Naive B cell (primary cell): ENCODE results near the gene EFNA1. TPM values are rescaled to one million over a fixed set of nuclear protein-coding genes. Genes with fewer than 3 reads are reported as not detected.

Source experiments
- ATAC-seq, 2 donors: fragments of 150-1000 bp; cut with Tn5 transposase; 2 replicates each; pipeline ENCODE4 v1.10.0; 2021; ENCODE audit warnings: low read depth in 2 of 2, mild to moderate bottlenecking in 2 of 2, moderate library complexity in 2 of 2
- DNase-seq: peaks from one replicate; pipeline ENCODE4 v3.0.0; 2022
- H3K27ac Mint-ChIP-seq, 6 donors: one replicate each; pipeline ENCODE4 v1.8.0; 2020 to 2022; ENCODE audit warnings: mild to moderate bottlenecking in 6 of 6, mixed read lengths in 6 of 6, moderate library complexity in 5 of 6, inconsistent platforms in 2 of 6
- H3K27me3 Mint-ChIP-seq, 3 donors: one replicate each; pipeline ENCODE4 v1.8.0; 2021 to 2022; ENCODE audit warnings: mixed read lengths in 3 of 3, mild to moderate bottlenecking in 1 of 3
- H3K36me3 Mint-ChIP-seq, 2 donors: one replicate each; pipeline ENCODE4 v1.8.0; 2020 to 2022; ENCODE audit warnings: mixed read lengths in 2 of 2, inconsistent platforms in 1 of 2, mild to moderate bottlenecking in 1 of 2
- H3K4me1 Mint-ChIP-seq, 3 donors: one replicate each; pipeline ENCODE4 v1.8.0; 2020 to 2022; ENCODE audit warnings: mixed read lengths in 3 of 3, inconsistent platforms in 1 of 3, mild to moderate bottlenecking in 1 of 3, moderate library complexity in 1 of 3
- H3K4me3 Mint-ChIP-seq, 8 donors: one replicate each; pipeline ENCODE4 v1.8.0; 2020 to 2022; ENCODE audit warnings: mild to moderate bottlenecking in 8 of 8, mixed read lengths in 8 of 8, moderate library complexity in 8 of 8, inconsistent platforms in 2 of 8
- H3K9me3 Mint-ChIP-seq, 7 donors: one replicate each; pipeline ENCODE4 v1.8.0; 2020 to 2022; ENCODE audit warnings: mixed read lengths in 7 of 7, mild to moderate bottlenecking in 5 of 7, inconsistent platforms in 2 of 7, moderate library complexity in 1 of 7
- polyA plus RNA-seq, 6 donors: library from polyadenylated mRNA; unstranded; fragments of 300-500 nt; fragmentation: Illumina TruSeq; gene quantifications; one replicate each; pipeline ENCODE4 v1.2.3, GENCODE V29; 2021; ENCODE audit warnings: low read depth in 6 of 6

EFNA1 gene
- polyA plus RNA-seq, 6 donors from 2014 or later, result 0.18 to 0.82 (median 0.56) TPM; not detected in 3

GRCh38 chr1:155084722-155085503 lies 42.8 kb upstream of the EFNA1 start:
- H3K27me3 Mint-ChIP-seq, result peaks cover 27 to 39% (median 38%) of the 10 kb centered on the region in 3 donors
- peak overlapping the region; percentile 83 to 97 (median 96) for H3K4me3 Mint-ChIP-seq
- peak; percentile 75 to 76 for ATAC-seq
- H3K36me3 Mint-ChIP-seq, result peaks cover 0 to 8% of the 10 kb centered on the region in 2 donors
- peak; percentile 94 for DNase-seq
- peaks cover 49 to 55% (median 51%) of the 10 kb centered on the region in 3 donors for H3K4me1 Mint-ChIP-seq
- H3K9me3 Mint-ChIP-seq, result peaks cover 0 to 3% (median 0%) of the 10 kb centered on the region in 7 donors
- peak overlapping the region; percentile 89 to 98 (median 96) for H3K27ac Mint-ChIP-seq

GRCh38 chr1:155085504-155086127 lies 42.1 kb upstream of the EFNA1 start:
- Mint-ChIP-seq H3K4me3 (peak overlapping the region; percentile 83 to 97 (median 96)), H3K36me3 (peaks cover 0 to 8% of the 10 kb centered on the region in 2 donors), H3K27ac (peak overlapping the region; percentile 89 to 98 (median 96)), H3K4me1 (peaks cover 46 to 50% (median 49%) of the 10 kb centered on the region in 3 donors), H3K27me3 (peaks cover 27 to 35% (median 34%) of the 10 kb centered on the region in 3 donors), H3K9me3 (peaks cover 0 to 3% (median 0%) of the 10 kb centered on the region in 7 donors)
- ATAC-seq, result peak; percentile 12 to 16
- peak; percentile 50 for DNase-seq

- Mint-ChIP-seq H3K4me1 (peaks cover 42 to 50% (median 46%) of the 10 kb centered on the region in 3 donors), H3K4me3 (peak overlapping the region; percentile 68 to 96 (median 84)), H3K36me3 (peaks cover 0 to 7% of the 10 kb centered on the region in 2 donors), H3K9me3 (peaks cover 0 to 3% (median 0%) of the 10 kb centered on the region in 7 donors), H3K27me3 (peaks cover 25 to 33% (median 32%) of the 10 kb centered on the region in 3 donors), H3K27ac (peak overlapping the region in 5 of 6 donors; percentile 67 to 97 (median 89))
- peak; percentile 80 for DNase-seq
- peak; percentile 15 to 16 for ATAC-seq
Measured at GRCh38 chr1:155086128-155086741, 41.4 kb upstream of the EFNA1 start.

GRCh38 chr1:155086856-155087535 lies 40.7 kb upstream of the EFNA1 start:
- ATAC-seq (no peak), DNase-seq (no peak)
- Mint-ChIP-seq H3K4me1 (peaks cover 40 to 48% (median 48%) of the 10 kb centered on the region in 3 donors), H3K9me3 (no peaks in the 10 kb centered on the region), H3K4me3 (peak overlapping the region in 4 of 8 donors; percentile 59 to 83 (median 68)), H3K27ac (peak overlapping the region in 1 of 6 donors; percentile 22), H3K36me3 (no peaks in the 10 kb centered on the region), H3K27me3 (peaks cover 19 to 27% (median 24%) of the 10 kb centered on the region in 3 donors)

GRCh38 chr1:155091071-155092051 lies 36.3 kb upstream of the EFNA1 start:
- ATAC-seq (peak; percentile 79 to 82), DNase-seq (peak; percentile 76)
- Mint-ChIP-seq H3K4me1 (peaks cover 5 to 14% (median 8%) of the 10 kb centered on the region in 3 donors), H3K36me3 (no peaks in the 10 kb centered on the region), H3K9me3 (no peaks in the 10 kb centered on the region), H3K27ac (no peak overlapping the region), H3K4me3 (no peak overlapping the region), H3K27me3 (no peaks in the 10 kb centered on the region)

- no peak for ATAC-seq
- DNase-seq, result no peak
- Mint-ChIP-seq H3K27me3 (no peaks in the 10 kb centered on the region), H3K4me3 (no peak overlapping the region), H3K9me3 (no peaks in the 10 kb centered on the region), H3K36me3 (no peaks in the 10 kb centered on the region), H3K27ac (no peak overlapping the region), H3K4me1 (peaks cover 4 to 9% (median 8%) of the 10 kb centered on the region in 3 donors)
Measured at GRCh38 chr1:155092131-155092530, 35.5 kb upstream of the EFNA1 start.

- H3K27me3 Mint-ChIP-seq, result no peaks in the 10 kb centered on the region
- no peaks in the 10 kb centered on the region for H3K36me3 Mint-ChIP-seq
- H3K4me3 Mint-ChIP-seq, result peak overlapping the region in 1 of 8 donors; percentile 24
- no peaks in the 10 kb centered on the region for H3K9me3 Mint-ChIP-seq
- peaks cover 4 to 9% (median 8%) of the 10 kb centered on the region in 3 donors for H3K4me1 Mint-ChIP-seq
- ATAC-seq (no peak), DNase-seq (no peak)
- no peak overlapping the region for H3K27ac Mint-ChIP-seq
Measured at GRCh38 chr1:155092641-155093040, 35.0 kb upstream of the EFNA1 start.

- Mint-ChIP-seq H3K9me3 (peaks cover 0 to 2% (median 0%) of the 10 kb centered on the region in 7 donors), H3K27ac (no peak overlapping the region), H3K4me3 (no peak overlapping the region), H3K27me3 (no peaks in the 10 kb centered on the region), H3K4me1 (peaks cover 4 to 9% (median 8%) of the 10 kb centered on the region in 3 donors), H3K36me3 (no peaks in the 10 kb centered on the region)
- DNase-seq (no peak), ATAC-seq (peak in 1 of 2 donors; percentile 70)
Measured at GRCh38 chr1:155093911-155094621, 33.6 kb upstream of the EFNA1 start.

- no peaks in the 10 kb centered on the region for H3K27me3 Mint-ChIP-seq
- peak in 1 of 2 donors; percentile 67 for ATAC-seq
- H3K27ac Mint-ChIP-seq, result no peak overlapping the region
- no peaks in the 10 kb centered on the region for H3K36me3 Mint-ChIP-seq
- H3K4me1 Mint-ChIP-seq, result peaks cover 4 to 9% (median 8%) of the 10 kb centered on the region in 3 donors
- no peak overlapping the region for H3K4me3 Mint-ChIP-seq
- DNase-seq, result no peak
- H3K9me3 Mint-ChIP-seq, result peaks cover 0 to 2% (median 0%) of the 10 kb centered on the region in 7 donors
Measured at GRCh38 chr1:155094622-155094948, 33.1 kb upstream of the EFNA1 start.

GRCh38 chr1:155099331-155099730 lies 28.3 kb upstream of the EFNA1 start:
- no peak for DNase-seq

GRCh38 chr1:155103325-155103724 lies 24.4 kb upstream of the EFNA1 start:
- Mint-ChIP-seq H3K36me3 (no peaks in the 10 kb centered on the region), H3K9me3 (peaks cover 0 to under 1% (median 0%) of the 10 kb centered on the region in 7 donors), H3K4me1 (no peaks in the 10 kb centered on the region), H3K27ac (no peak overlapping the region), H3K4me3 (no peak overlapping the region), H3K27me3 (no peaks in the 10 kb centered on the region)
- ATAC-seq, result no peak
- DNase-seq, result no peak

More at GRCh38 chr1:155099331-155099730, 28.3 kb upstream of the EFNA1 start:
- H3K27ac Mint-ChIP-seq, result no peak overlapping the region
- no peaks in the 10 kb centered on the region for H3K27me3 Mint-ChIP-seq
- no peak overlapping the region for H3K4me3 Mint-ChIP-seq
- H3K36me3 Mint-ChIP-seq, result no peaks in the 10 kb centered on the region
- H3K9me3 Mint-ChIP-seq, result peaks cover 0 to 2% (median 0%) of the 10 kb centered on the region in 7 donors
- no peaks in the 10 kb centered on the region for H3K4me1 Mint-ChIP-seq
- no peak for ATAC-seq
